GM12892 (cell line): ENCODE measurements around the gene LGALS12.

Source experiments
- POLR2A ChIP-seq: IDR thresholded peaks from 2 replicates; pipeline ENCODE4 v1.6.1; 2011; ENCODE audit warnings: low read depth, low read length, control low read depth
- POLR2AphosphoS5 ChIP-seq: IDR thresholded peaks from 2 replicates; pipeline ENCODE4 v1.6.1; 2011; ENCODE audit warnings: low read depth, low read length, control low read depth

DNA sequence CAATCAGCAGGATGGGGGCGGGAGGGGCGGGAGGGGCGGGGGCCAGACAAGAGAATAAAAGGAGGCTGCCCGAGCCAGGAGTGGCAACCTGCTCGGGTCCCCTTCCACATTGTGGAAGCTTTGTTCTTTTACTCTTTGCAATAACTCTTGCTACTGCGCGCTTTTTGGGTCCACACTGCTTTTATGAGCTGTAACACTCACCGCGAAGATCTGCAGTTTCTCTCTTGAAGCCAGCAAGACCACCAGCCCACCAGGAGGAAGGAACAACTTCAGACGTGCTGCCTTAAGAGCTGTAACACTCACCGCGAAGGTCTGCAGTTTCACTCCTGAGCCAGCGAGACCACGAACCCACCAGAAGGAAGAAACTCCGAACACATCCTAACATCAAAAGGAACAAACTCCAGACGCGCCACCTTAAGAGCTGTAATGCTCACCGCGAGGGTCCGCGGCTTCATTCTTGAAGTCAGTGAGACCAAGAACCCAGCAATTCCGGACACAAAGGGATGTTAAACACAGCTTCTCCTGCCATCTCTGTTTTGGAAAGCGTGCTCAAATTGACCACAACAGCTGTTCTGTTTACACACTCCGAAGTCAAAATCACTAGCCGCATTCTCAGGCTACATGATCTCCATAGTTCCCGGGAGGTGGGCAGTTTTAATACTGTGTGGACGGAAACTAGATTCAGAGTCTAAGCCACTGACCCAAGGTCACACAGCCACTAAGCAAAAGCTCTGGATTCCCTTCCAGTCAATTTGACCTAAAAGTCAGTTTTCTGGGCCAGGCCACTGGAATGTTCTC is 45.4 kb downstream of the LGALS12 start:
- TF ChIP-seq POLR2AphosphoS5 (no peak), POLR2A (no peak)
